Middle frontal gyrus (tissue), 1 donor: ENCODE data around the gene RNF220.

Source experiments
- DNase-seq: peaks from one replicate; pipeline ENCODE4 v3.0.0-alpha.2; 2015; ENCODE audit warnings: low spot score; ENCODE audit errors: extremely low spot score

RNF220 gene

DNA sequence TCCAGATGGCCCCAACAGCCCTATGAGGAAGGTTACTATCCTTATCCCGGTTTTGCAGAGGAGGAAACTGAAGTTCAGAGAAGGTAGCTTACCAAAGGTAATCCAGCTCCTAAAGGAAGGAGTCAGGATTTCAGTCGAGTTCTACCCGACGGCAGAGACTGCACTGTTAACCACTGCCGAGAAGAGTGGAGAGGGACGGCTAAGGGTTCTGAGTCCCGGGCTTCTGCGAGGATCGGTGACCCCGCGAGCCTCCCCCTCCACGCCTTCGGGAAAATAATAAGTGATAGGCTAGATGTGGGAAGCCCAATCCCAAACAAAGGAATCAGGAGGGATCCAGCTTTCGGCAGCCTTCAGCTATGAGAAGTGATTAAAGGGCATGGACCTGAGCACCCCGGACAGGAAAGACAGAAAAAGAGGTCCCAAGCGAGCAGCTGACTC lies 268.6 kb downstream of the RNF220 start:
- no peak for DNase-seq

DNA sequence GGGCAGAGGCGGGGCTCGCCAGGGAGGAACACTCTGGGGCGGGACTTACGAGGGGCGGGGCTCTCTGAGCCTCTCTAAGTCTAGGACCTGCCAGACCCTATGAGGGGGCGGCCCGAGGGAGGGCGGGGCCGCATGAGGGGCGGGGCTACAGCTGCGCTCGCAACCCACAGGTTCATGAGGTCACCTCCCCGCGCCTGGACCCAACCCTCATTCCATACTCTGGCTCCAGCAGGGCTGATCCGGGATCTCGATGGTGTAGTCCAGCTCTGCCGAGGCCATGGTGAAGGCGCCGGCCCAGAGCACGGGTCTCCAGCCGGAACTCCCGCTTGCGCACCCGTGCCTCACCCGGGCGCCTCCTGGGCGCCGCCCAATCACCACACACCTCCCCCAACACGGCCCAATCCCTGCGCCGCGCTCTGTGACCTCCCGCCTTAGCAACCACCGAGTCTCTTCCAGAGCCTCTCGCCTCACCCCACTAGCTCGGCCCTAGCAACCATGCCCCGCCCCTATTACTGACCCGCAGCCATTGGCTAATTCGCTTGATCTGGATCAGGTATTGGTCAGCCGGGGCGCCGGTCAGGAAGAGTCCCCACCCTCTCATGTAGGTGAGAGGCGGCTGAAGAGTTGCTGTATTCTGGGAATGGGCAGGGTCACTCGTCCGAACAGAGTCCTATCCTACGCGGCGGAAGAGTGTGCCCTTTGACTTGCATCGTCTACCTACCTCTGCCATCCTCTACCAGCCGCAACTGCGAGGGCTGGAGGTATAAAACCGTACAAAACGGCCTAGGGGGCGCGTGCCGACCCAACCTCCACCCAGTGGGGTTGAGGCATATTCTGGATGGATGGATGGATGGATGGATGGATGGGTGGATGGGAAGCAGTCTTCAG lies 269.3 kb downstream of the RNF220 start, which contains the start of the genes ARMH1 and TMEM53:
ARMH1 (plus strand) TSS at position 602 of the 888 bp plus-strand sequence. CDS start 14,984 bp downstream, outside the sequence.
TMEM53 (minus strand) TSS at position 369 of the 888 bp plus-strand sequence; CDS start at position 279, 90 bp downstream.
- DNase-seq = peak; percentile 98

GRCh38 chr1:44675186-44675585 lies 270.1 kb downstream of the RNF220 start:
- DNase-seq = no peak

GRCh38 chr1:44676484-44677200 lies 271.6 kb downstream of the RNF220 start:
- no peak for DNase-seq

GRCh38 chr1:44677201-44677766 lies 272.2 kb downstream of the RNF220 start:
- no peak for DNase-seq

DNA sequence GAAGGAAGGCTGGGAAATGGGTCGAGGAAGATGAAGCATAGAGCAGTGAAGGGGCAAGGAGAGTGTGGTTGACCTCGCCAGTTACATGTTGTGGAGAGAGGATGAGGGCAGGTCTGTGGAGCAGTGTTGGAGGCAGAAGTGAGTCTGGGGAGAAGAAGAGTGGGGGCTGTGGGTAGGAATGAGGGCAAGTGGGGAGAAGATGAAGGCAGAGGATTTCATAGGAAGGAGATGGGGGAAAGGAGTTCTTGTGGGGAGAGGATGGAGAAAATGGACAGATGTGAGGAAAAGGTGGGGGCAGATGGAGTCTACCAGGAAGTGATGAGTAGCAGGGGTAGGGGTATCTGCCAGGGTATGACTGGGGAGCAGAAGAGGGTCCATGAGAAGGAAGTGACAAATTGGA lies 273.1 kb downstream of the RNF220 start:
- DNase-seq = no peak

GRCh38 chr1:44678626-44679025 lies 273.6 kb downstream of the RNF220 start:
- no peak for DNase-seq

DNA sequence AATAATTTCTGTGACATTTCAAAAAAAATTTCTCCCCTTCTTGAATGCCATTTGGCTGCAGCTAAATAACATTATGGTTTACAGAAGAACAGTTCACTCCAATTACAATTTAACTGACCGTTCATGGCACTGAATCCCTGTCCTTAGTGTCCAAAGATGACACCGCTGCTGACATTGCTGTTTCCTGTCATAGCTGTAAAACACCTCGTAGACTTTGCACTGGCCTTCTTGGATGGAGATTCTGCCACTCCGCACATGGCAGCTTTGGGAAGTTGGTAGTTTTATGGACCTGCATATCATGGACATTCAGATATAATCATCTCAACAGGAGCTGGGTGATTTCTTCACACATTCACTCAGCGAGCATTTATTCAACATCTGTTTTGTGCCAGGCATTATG lies 274.4 kb downstream of the RNF220 start:
- DNase-seq = no peak

- DNase-seq = no peak
Observed at GRCh38 chr1:44681905-44682882, 277.1 kb downstream of the RNF220 start.

- DNase-seq = no peak
Observed at GRCh38 chr1:44682883-44683265, 277.8 kb downstream of the RNF220 start.

DNA sequence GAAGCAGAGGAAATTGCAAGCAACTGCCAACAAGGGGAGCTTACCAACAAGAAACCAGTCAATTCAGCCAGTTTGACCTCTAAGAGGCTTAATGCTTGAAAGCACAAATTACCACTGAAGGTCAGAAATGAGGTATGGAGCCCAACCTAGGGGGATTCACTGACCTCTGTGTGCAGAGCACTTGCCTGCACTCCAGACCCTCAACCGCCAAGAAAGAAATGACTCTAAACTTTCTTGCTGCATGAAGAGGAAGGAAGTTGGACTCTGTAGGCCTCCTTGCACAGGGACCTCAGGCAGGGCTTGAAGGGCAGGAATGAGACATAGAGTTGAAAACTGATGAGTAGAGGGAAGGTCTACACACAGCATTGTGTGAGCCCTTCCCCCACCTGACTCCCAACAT lies 279.5 kb downstream of the RNF220 start:
- DNase-seq = no peak

DNA sequence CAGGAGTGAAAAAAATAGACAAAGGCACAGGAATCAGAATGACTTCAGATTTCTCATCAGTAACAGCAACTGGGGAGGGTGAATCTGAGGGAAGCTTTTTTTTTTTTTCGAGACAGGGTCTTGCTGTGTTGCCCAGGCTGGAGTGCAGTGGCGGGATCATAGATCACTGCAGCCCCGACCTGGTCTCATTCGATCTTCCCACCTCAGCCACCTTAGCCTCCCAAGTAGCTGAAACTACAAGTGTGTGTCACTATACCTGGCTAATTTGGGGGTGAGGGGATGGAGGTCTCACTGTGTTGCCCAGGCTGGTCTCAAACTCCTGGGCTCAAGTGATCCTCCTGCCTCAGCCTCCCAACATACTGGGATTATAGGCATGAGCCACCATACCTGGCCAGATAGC lies 280.2 kb downstream of the RNF220 start:
- no peak for DNase-seq

DNA sequence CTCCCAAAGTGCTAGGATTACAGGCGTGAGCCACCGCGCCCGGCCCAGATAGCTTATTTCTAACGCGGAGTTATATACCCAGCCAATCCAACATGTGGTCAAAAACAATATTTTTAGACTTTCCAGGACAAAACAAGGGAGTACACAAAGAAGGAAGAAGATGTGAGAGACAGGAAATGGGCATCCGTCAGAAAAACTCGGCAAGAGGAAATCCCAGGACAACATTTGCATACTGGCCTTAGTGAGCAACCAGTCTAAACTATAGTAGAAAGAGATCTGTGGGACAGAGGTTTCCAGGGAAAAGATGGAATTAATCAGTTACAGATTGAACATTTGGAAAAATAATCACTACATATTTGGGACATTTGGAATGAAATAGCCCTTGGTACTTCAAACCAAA lies 280.8 kb downstream of the RNF220 start:
- DNase-seq = no peak

GRCh38 chr1:44688760-44689446 lies 283.8 kb downstream of the RNF220 start:
- DNase-seq = no peak

DNA sequence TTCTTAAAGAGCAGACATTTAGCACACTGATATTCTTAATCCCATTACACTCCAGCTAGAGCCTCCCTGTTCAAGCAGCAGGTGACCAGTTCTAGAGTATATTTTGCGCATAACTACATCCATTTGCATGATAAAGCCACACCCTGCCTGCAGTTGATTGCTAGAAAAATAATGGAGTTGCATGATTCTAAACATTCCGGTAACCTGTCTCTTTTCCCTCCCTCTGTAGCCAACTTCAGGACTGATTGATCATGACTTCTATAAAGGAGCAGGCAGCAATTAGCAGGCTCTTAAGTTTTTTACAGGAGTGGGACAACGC lies 284.4 kb downstream of the RNF220 start:
- no peak for DNase-seq

DNA sequence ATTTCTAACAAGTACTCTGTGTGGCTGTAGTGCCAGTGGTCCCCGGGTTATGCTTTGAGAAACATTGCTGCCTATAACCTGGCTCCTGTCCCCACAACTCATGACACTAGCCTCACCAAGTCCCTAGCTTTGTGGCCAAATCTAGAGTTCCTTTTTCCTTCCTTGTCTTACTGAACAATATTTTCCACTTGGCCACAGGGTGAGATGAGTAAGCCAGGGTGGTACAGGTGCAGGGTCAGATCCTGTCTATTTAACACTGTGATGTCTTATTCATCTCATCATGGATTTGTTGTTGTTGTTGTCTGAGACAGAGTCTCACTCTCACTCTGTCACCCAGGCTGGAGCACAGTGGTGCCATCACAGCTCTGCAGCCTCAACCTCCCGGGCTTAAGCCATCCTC lies 288.1 kb downstream of the RNF220 start:
- DNase-seq = no peak

DNA sequence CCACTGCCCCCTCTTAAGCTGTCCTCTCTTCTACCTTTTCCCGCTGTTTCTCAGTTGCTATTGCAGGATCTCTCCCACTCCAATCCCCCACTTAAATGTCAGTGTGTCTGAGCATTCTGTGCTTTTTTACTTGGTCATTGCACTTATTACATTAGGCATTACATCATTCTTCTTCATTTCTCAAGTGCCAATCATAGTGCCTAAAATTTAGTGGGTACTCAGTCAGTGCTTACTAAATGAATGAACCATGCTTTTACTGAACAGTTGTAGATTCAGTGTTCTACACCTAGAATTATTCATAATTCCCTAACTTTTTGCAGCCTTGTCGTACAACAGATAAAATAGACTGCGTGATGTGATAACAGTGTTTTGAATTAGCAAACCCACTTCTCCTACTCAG lies 288.8 kb downstream of the RNF220 start:
- no peak for DNase-seq

DNA sequence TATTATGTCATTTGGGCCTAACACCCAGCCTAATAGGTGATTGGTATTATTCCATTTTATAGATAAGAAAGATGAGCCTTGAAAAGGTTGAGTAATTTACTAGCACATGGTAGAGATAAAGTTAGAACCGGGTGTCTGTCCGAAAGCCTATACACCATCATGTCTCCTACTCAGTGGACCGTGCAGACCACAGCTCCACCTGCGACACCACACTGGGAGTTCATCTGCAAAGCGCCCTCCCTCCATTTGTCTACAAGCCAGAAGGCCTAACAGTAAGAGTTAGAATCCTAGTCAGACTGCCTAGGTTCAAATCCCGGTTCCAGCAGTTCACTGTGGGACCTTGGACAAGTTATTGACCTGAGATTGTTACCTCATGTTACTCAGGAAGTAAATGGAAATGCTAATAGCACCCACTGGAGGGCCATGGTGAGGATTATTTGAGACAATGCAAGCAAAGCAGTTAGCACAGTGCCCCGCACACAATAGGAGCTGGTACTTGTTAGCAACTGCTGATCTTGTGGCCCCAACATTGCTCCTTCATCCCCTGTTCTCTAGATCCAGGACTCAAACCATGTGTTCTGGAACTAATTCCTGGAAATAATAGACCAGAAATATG lies 289.9 kb downstream of the RNF220 start:
- DNase-seq = no peak

- DNase-seq = no peak
Observed at GRCh38 chr1:44695671-44696070, 290.6 kb downstream of the RNF220 start.

DNA sequence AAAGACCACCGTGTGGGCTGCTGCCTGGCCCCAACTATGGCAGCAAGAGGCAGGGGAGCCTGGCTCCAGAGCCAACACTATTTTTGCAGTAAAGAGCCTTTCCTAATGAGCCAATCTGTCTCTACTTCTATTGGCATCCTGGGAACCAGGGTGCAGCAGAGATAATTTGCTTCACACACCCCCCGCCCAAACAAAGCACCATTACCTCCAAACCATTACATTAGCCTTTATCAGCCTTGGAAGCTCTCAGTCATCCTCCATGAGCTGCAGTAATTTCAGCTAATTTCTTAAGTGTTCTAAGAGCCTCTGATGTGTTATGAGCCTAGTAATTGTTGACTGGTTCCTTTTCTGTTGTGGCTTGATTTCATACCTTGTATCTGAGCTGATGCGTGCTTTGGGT lies 291.0 kb downstream of the RNF220 start:
- DNase-seq = no peak
